GM12878 (cell line): ENCODE measurements around the gene ARID3A. TPM values are rescaled to one million over a fixed set of nuclear protein-coding genes. Genes with fewer than 3 reads are reported as not detected.

Experiments used
- BACH1 ChIP-seq: fragments of 450-650 bp; IDR thresholded peaks from 2 replicates; pipeline ENCODE4 v1.6.1; 2017; ENCODE audit warnings: mild to moderate bottlenecking, borderline replicate concordance
- CUX1 ChIP-seq: IDR thresholded peaks from 2 replicates; pipeline ENCODE4 v1.6.1; 2012; ENCODE audit warnings: improper control_type of control experiment, low read depth, low read length; ENCODE audit not compliant: insufficient replicate concordance
- E2F8 ChIP-seq: fragments of 450-650 bp; IDR thresholded peaks from 2 replicates; pipeline ENCODE4 v1.6.1; 2018; ENCODE audit warnings: mild to moderate bottlenecking, low read depth, moderate library complexity; ENCODE audit not compliant: partially characterized antibody
- EGR1 ChIP-seq, 2 experiments: IDR thresholded peaks; 1 replicate in 1 of 2; 2 replicates in 1 of 2; pipeline ENCODE4 v1.6.1; 2011 to 2012; ENCODE audit warnings: low read depth in 2 of 2, low read length in 2 of 2, borderline replicate concordance in 1 of 2, mild to moderate bottlenecking in 1 of 2, moderate library complexity in 1 of 2
- LARP7 ChIP-seq: fragments of 450-650 bp; IDR thresholded peaks from 2 replicates; pipeline ENCODE4 v1.6.1; 2017; ENCODE audit warnings: mild to moderate bottlenecking
- MYC ChIP-seq: IDR thresholded peaks from 2 replicates; pipeline ENCODE4 v1.6.1; 2011; ENCODE audit warnings: mild to moderate bottlenecking, low read length, moderate library complexity, inconsistent platforms; ENCODE audit not compliant: insufficient read depth, insufficient replicate concordance, insufficient read length, severe bottlenecking
- NFIC ChIP-seq: IDR thresholded peaks from 2 replicates; pipeline ENCODE4 v1.6.1; 2012; ENCODE audit warnings: low read depth, mild to moderate bottlenecking, inconsistent platforms, low read length, moderate library complexity
- PAX8 ChIP-seq: fragments of 450-650 bp; IDR thresholded peaks from 2 replicates; pipeline ENCODE4 v1.6.1; 2017; ENCODE audit warnings: mild to moderate bottlenecking, moderate library complexity
- REST ChIP-seq: IDR thresholded peaks from 2 replicates; pipeline ENCODE4 v1.6.1; 2012; ENCODE audit warnings: mild to moderate bottlenecking, low read depth, low read length
- SIX5 ChIP-seq: IDR thresholded peaks from 2 replicates; pipeline ENCODE4 v1.6.1; 2011; ENCODE audit warnings: mild to moderate bottlenecking, low read depth, low read length, moderate library complexity; ENCODE audit not compliant: severe bottlenecking
- SMARCA5 ChIP-seq: fragments of 450-650 bp; IDR thresholded peaks from 2 replicates; pipeline ENCODE4 v1.6.1; 2017; ENCODE audit warnings: mild to moderate bottlenecking
- TARDBP ChIP-seq: IDR thresholded peaks from 2 replicates; pipeline ENCODE4 v1.6.1; 2016; ENCODE audit warnings: borderline replicate concordance
- ZNF207 ChIP-seq: fragments of 450-650 bp; IDR thresholded peaks from 2 replicates; pipeline ENCODE4 v1.6.1; 2014; ENCODE audit warnings: antibody characterized with exemption, mild to moderate bottlenecking, borderline replicate concordance
- ZZZ3 ChIP-seq: IDR thresholded peaks from 2 replicates; pipeline ENCODE4 v1.6.1; 2011; ENCODE audit warnings: low read depth; ENCODE audit not compliant: control insufficient read depth, insufficient read length
- polyA plus RNA-seq, 11 experiments: library from polyadenylated mRNA; depleted of rRNA in 4 of 11; unstranded in 6 of 11; stranded (reverse) in 5 of 11; fragments of >200 nt; fragmentation: Nextera tagmentation in 4 of 11; fragmentation: Illumina TruSeq in 1 of 11; extraction: Ambion mirVana in 4 of 11; extraction: Trizol in 1 of 11; gene quantifications; 1 replicate in 1 of 11; 2 replicates in 10 of 11; pipeline versions ENCODE4 v1.2.1 to v1.2.3, GENCODE V29; 2011 to 2016; ENCODE audit warnings: inconsistent platforms in 2 of 11, missing spikeins in 2 of 11, low read depth in 1 of 11
- total RNA-seq, 4 experiments: library from RNA; depleted of rRNA in 3 of 4; stranded (reverse); fragments of >200 nt in 3 of 4; fragmentation: Illumina TruSeq in 1 of 4; extraction: Trizol in 1 of 4; gene quantifications; 2 replicates each; pipeline versions ENCODE4 v1.2.1 to v1.2.3, GENCODE V29; 2013 to 2021
- TF ChIP-seq, protein P1 (sequence below): fragments of 450-650 bp; IDR thresholded peaks from 2 replicates; pipeline ENCODE4 v1.6.1; 2018; ENCODE audit warnings: borderline replicate concordance, mild to moderate bottlenecking; ENCODE audit not compliant: partially characterized antibody

The ARID3A gene
- total and polyA plus RNA-seq, 10 of the 15 experiments (the other 5 are each of a cell fraction or from before 2014, with no cell fraction given) = 0.76 to 70.0 (median 16.7) TPM

DNA sequence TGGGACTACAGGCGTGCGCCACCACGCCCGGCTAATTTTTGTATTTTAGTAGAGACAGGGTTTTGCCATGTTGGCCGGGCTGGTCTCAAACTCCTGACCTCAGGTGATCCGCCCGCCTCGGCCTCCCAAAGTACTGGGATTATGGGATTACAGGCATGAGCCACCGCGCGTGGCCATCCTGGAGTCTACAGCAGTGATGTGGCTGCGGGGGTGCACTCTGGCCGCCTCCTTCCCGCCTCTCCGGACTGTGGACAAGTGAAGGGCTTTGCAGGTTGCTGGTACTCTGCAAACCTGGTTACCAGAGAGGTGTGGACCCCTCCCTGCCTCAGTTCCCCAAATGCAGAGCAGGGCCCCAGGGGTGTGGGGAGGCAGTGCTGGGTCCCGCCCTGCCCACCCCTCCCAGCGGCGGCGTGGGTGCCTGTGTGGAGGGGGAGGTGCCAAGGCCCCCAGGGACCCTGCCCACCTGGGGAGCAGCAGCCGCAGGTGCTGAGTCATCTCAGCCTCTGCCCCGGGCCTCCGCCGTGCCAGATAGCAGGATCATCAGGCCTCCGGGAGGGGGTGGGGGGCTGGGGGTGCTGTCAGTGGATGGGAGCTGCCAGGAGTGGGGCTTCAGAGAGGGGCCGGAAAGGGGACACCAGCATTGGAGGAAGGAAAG, 23.1 kb downstream of the ARID3A start (continued):
- no peak for TF ChIP-seq REST
- TF ChIP-seq BACH1 = peak; percentile 86; the same call in 1 of the 2 replicates
- TF ChIP-seq TARDBP = no peak
- TF ChIP-seq, protein P1, sequence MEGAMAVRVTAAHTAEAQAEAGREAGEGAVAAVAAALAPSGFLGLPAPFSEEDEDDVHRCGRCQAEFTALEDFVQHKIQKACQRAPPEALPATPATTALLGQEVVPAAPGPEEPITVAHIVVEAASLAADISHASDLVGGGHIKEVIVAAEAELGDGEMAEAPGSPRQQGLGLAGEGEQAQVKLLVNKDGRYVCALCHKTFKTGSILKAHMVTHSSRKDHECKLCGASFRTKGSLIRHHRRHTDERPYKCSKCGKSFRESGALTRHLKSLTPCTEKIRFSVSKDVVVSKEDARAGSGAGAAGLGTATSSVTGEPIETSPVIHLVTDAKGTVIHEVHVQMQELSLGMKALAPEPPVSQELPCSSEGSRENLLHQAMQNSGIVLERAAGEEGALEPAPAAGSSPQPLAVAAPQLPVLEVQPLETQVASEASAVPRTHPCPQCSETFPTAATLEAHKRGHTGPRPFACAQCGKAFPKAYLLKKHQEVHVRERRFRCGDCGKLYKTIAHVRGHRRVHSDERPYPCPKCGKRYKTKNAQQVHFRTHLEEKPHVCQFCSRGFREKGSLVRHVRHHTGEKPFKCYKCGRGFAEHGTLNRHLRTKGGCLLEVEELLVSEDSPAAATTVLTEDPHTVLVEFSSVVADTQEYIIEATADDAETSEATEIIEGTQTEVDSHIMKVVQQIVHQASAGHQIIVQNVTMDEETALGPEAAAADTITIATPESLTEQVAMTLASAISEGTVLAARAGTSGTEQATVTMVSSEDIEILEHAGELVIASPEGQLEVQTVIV = no peak
- no peak for TF ChIP-seq LARP7
- TF ChIP-seq EGR1 (IDR thresholded peaks at IDR 0.05; ENCODE audit: borderline replicate concordance in 1 of 2, low read depth in 2 of 2, low read length in 2 of 2) = peak in 1 of 2 experiments; percentile 70; a peak in 2 of 3 replicates
- TF ChIP-seq MYC = no peak
- no peak for TF ChIP-seq PAX8
- TF ChIP-seq E2F8 = no peak
- TF ChIP-seq SIX5 = no peak
- 0 out of 2 replicates have a peak, but pooled peaks have one; percentile 35 for TF ChIP-seq NFIC
- TF ChIP-seq ZNF207 = no peak
- TF ChIP-seq ZZZ3 = no peak
- peak; percentile 16; the same call in 1 of the 2 replicates for TF ChIP-seq SMARCA5
- TF ChIP-seq CUX1 = no peak
